Neutrophil (primary cell): ENCODE measurements around the gene ZNF280A.

Experiments
- H3K27ac ChIP-seq: fragments of 200-600 bp; sonication (generic); 2 replicates; pipeline ENCODE4 v1.5.1; 2016; ENCODE audit warnings: mild to moderate bottlenecking, moderate library complexity
- H3K27me3 ChIP-seq: fragments of 200-600 bp; sonication (generic); 2 replicates; pipeline ENCODE4 v1.6.0; 2016; ENCODE audit warnings: mild to moderate bottlenecking
- H3K36me3 ChIP-seq: fragments of 200-600 bp; sonication (generic); 2 replicates; pipeline ENCODE4 v1.5.1; 2017
- H3K4me1 ChIP-seq, 2 experiments: fragments of 200-600 bp in 1 of 2; sonication (generic) in 1 of 2; 1 replicate in 1 of 2; 2 replicates in 1 of 2; pipeline versions ENCODE4 v1.5.1 to v1.6.1; 2013 to 2016; ENCODE audit warnings: low read depth in 1 of 2, low read length in 1 of 2, mild to moderate bottlenecking in 1 of 2, moderate library complexity in 1 of 2; ENCODE audit not compliant: control insufficient read depth in 1 of 2, insufficient read depth in 1 of 2
- H3K4me3 ChIP-seq, 2 experiments: fragments of 200-600 bp in 1 of 2; sonication (generic) in 1 of 2; 1 replicate in 1 of 2; 2 replicates in 1 of 2; pipeline ENCODE4 v1.5.1; 2013 to 2016; ENCODE audit warnings: low read depth in 1 of 2, low read length in 1 of 2, mild to moderate bottlenecking in 1 of 2, moderate library complexity in 1 of 2
- H3K9me3 ChIP-seq: fragments of 200-600 bp; sonication (generic); 2 replicates; pipeline ENCODE4 v1.5.1; 2016
- CTCF ChIP-seq: fragments of 200-600 bp; sonication (generic); IDR thresholded peaks from 2 replicates; pipeline ENCODE4 v1.5.1; 2016; ENCODE audit warnings: antibody characterized with exemption

The ZNF280A gene

DNA sequence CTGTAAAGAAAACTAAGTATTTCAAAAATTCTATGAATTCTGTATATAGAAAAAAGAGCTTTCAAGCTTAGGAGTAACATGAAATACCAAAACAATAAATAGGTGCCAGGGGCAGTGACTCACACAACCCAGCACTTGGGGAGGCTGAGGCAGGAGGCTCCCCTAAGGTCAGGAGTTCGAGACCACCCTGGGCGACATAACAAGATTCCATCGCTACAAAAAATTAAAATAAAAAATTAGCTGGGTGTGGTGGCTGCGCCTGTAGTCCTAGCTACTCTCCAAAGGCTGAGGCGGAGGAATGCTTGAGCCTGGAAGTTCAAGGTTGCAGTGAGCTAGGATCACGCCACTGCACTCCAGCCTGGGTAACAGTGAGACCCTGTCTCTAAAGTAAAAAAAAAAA lies 33.0 kb downstream of the ZNF280A start:
- H3K9me3 ChIP-seq: no peaks in the 10 kb centered on the region
- no peaks in the 10 kb centered on the region for H3K36me3 ChIP-seq
- TF ChIP-seq CTCF: no peak
- no peak overlapping the region for H3K27ac ChIP-seq
- H3K27me3 ChIP-seq: no peaks in the 10 kb centered on the region
- H3K4me1 ChIP-seq: no peaks in the 10 kb centered on the region
- H3K4me3 ChIP-seq: no peak overlapping the region

- H3K27ac ChIP-seq: no peak overlapping the region
- no peaks in the 10 kb centered on the region for H3K36me3 ChIP-seq
- TF ChIP-seq CTCF: no peak
- H3K9me3 ChIP-seq: no peaks in the 10 kb centered on the region
- no peaks in the 10 kb centered on the region for H3K27me3 ChIP-seq
- no peak overlapping the region for H3K4me3 ChIP-seq
- H3K4me1 ChIP-seq: no peaks in the 10 kb centered on the region
These were observed 33.8 kb downstream of the ZNF280A start for GRCh38 chr22:22486132-22486899.

- H3K36me3 ChIP-seq: no peaks in the 10 kb centered on the region
- H3K4me3 ChIP-seq: no peak overlapping the region
- no peaks in the 10 kb centered on the region for H3K4me1 ChIP-seq
- no peak for TF ChIP-seq CTCF
- no peak overlapping the region for H3K27ac ChIP-seq
- H3K27me3 ChIP-seq: no peaks in the 10 kb centered on the region
- no peaks in the 10 kb centered on the region for H3K9me3 ChIP-seq
These were observed 34.5 kb downstream of the ZNF280A start for GRCh38 chr22:22485524-22485923.

- Histone ChIP-seq H3K9me3 (no peaks in the 10 kb centered on the region), H3K36me3 (no peaks in the 10 kb centered on the region), H3K4me1 (no peaks in the 10 kb centered on the region), H3K4me3 (no peak overlapping the region), H3K27ac (no peak overlapping the region), H3K27me3 (no peaks in the 10 kb centered on the region)
- TF ChIP-seq CTCF: no peak
These were observed 36.0 kb downstream of the ZNF280A start for GRCh38 chr22:22484023-22484422.

- Histone ChIP-seq H3K4me1 (no peaks in the 10 kb centered on the region), H3K36me3 (no peaks in the 10 kb centered on the region), H3K9me3 (no peaks in the 10 kb centered on the region), H3K27me3 (no peaks in the 10 kb centered on the region), H3K4me3 (no peak overlapping the region), H3K27ac (no peak overlapping the region)
- no peak for TF ChIP-seq CTCF
These were observed 39.1 kb downstream of the ZNF280A start for GRCh38 chr22:22480940-22481339.
